Measurements from ENCODE around the gene NLRP12.

DNA sequence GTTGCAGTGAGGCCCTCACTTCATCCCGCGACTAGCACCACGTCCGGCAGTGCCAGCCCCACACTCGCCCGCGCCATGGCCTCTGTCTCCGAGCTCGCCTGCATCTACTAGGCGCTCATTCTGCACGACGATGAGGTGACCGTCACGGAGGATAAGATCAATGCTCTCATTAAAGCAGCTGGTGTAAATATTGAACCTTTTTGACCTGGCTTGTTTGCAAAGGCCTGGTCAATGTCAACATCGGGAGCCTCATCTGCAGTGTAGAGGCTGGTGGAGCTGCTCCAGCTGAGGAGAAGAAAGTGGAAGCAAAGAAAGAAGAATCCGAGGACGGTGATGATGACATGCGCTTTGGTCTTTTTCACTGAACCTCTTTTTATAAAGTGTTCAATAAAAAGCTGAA, 48.6 kb downstream of the NLRP12 start:
- TF ChIP-seq HMGXB4 (CRISPR knock-in tag; IDR thresholded peaks at IDR 0.05; ENCODE audit: borderline replicate concordance) (no peak), CBX8 (IDR thresholded peaks at IDR 0.05) (no peak), CTCF (IDR thresholded peaks at IDR 0.05) (no peak), RAD21 (conservative IDR thresholded peaks at IDR 0.05 in 1 of 2, IDR thresholded peaks at IDR 0.05 in 1 of 2) (no peak), MAX (IDR thresholded peaks at IDR 0.05) (no peak), FOSB (CRISPR knock-in tag; IDR thresholded peaks at IDR 0.05) (no peak)
